HG03354 (cell line): ENCODE measurements around the gene SETBP1.

Source experiments
- ATAC-seq: cut with Tn5 transposase; IDR thresholded peaks from one replicate; pipeline ENCODE4 v1.9.1; 2021; ENCODE audit warnings: mild to moderate bottlenecking; ENCODE audit not compliant: unreplicated experiment, poor library complexity, severe bottlenecking

The SETBP1 gene

GRCh38 chr18:44979748-44980147 is 299.1 kb downstream of the SETBP1 start:
- ATAC-seq, result no peak

- ATAC-seq, result no peak
Observed at GRCh38 chr18:44981121-44981520, 300.4 kb downstream of the SETBP1 start.

- no peak for ATAC-seq
Observed at GRCh38 chr18:44986933-44987332, 306.2 kb downstream of the SETBP1 start.

GRCh38 chr18:44987371-44987770 is 306.7 kb downstream of the SETBP1 start:
- ATAC-seq, result no peak

- no peak for ATAC-seq
Observed at GRCh38 chr18:44988821-44989587, 308.3 kb downstream of the SETBP1 start.

GRCh38 chr18:44996261-44996660 is 315.6 kb downstream of the SETBP1 start:
- no peak for ATAC-seq

- ATAC-seq, result no peak
Observed at GRCh38 chr18:44997174-44997573, 316.5 kb downstream of the SETBP1 start.

- no peak for ATAC-seq
Observed at GRCh38 chr18:44998360-44998759, 317.7 kb downstream of the SETBP1 start.

GRCh38 chr18:45004546-45005080 is 323.9 kb downstream of the SETBP1 start:
- no peak for ATAC-seq

GRCh38 chr18:45006934-45007333 is 326.2 kb downstream of the SETBP1 start:
- ATAC-seq, result no peak

- ATAC-seq, result no peak
Observed at GRCh38 chr18:45007531-45007930, 326.8 kb downstream of the SETBP1 start.

GRCh38 chr18:45008694-45009413 is 328.2 kb downstream of the SETBP1 start:
- no peak for ATAC-seq

- ATAC-seq, result no peak
Observed at GRCh38 chr18:45009756-45010155, 329.1 kb downstream of the SETBP1 start.

GRCh38 chr18:45012286-45012685 is 331.6 kb downstream of the SETBP1 start:
- ATAC-seq, result no peak

- ATAC-seq, result no peak
Observed at GRCh38 chr18:45014047-45014501, 333.4 kb downstream of the SETBP1 start.

- ATAC-seq, result no peak
Observed at GRCh38 chr18:45015788-45016128, 335.1 kb downstream of the SETBP1 start.

- no peak for ATAC-seq
Observed at GRCh38 chr18:45019469-45019868, 338.8 kb downstream of the SETBP1 start.

- ATAC-seq, result no peak
Observed at GRCh38 chr18:45023519-45023918, 342.8 kb downstream of the SETBP1 start.

GRCh38 chr18:45024357-45025088 is 343.8 kb downstream of the SETBP1 start:
- ATAC-seq, result no peak

GRCh38 chr18:45025089-45025450 is 344.4 kb downstream of the SETBP1 start:
- no peak for ATAC-seq
